Occipital lobe (tissue), 2 donors: ENCODE data around the gene TMBIM1. TPM values are rescaled to one million over a fixed set of nuclear protein-coding genes. Genes with fewer than 3 reads are reported as not detected.

Experiments used
- DNase-seq: peaks from one replicate; lab custom pipeline; 2025; lab: John Stamatoyannopoulos, UW
- total RNA-seq: library from RNA; depleted of rRNA; stranded (reverse); fragments of >200 nt; gene quantifications from one replicate; pipeline ENCODE4 v1.2.3, GENCODE V29; 2014

The TMBIM1 gene
- total RNA-seq: 16.2 TPM

- DNase-seq: peak; percentile 24
Measured at GRCh38 chr2:218292048-218293014, at the start of gene TMBIM1. TMBIM1 (minus strand) TSS chr2:218292503; CDS start chr2:218282141, 10,362 bp downstream.

GRCh38 chr2:218341381-218341780, 49.1 kb upstream of the TMBIM1 start:
- DNase-seq: no peak

GRCh38 chr2:218340656-218341055, 48.4 kb upstream of the TMBIM1 start:
- DNase-seq: no peak

- no peak for DNase-seq
Measured at GRCh38 chr2:218334531-218334930, 42.2 kb upstream of the TMBIM1 start.

- DNase-seq: no peak
Measured at GRCh38 chr2:218332920-218333645, 40.8 kb upstream of the TMBIM1 start.

GRCh38 chr2:218332288-218332687, 40.0 kb upstream of the TMBIM1 start:
- DNase-seq: no peak

GRCh38 chr2:218331745-218332144, 39.4 kb upstream of the TMBIM1 start:
- DNase-seq: no peak

GRCh38 chr2:218329826-218330593, 37.7 kb upstream of the TMBIM1 start:
- no peak for DNase-seq

GRCh38 chr2:218329027-218329825, 36.9 kb upstream of the TMBIM1 start:
- DNase-seq: no peak

- no peak for DNase-seq
Measured at GRCh38 chr2:218328294-218328693, 36.0 kb upstream of the TMBIM1 start.

GRCh38 chr2:218327451-218328210, 35.3 kb upstream of the TMBIM1 start:
- no peak for DNase-seq

- DNase-seq: no peak
Measured at GRCh38 chr2:218326315-218326714, 34.0 kb upstream of the TMBIM1 start.

- DNase-seq: no peak
Measured at GRCh38 chr2:218325566-218326160, 33.4 kb upstream of the TMBIM1 start.

GRCh38 chr2:218323526-218324472, 31.5 kb upstream of the TMBIM1 start:
- DNase-seq: no peak

- DNase-seq: peak; percentile 52
Measured at GRCh38 chr2:218322768-218323525, 30.6 kb upstream of the TMBIM1 start.

GRCh38 chr2:218320704-218321336, 28.5 kb upstream of the TMBIM1 start:
- DNase-seq: no peak

- DNase-seq: no peak
Measured at GRCh38 chr2:218319813-218320365, 27.6 kb upstream of the TMBIM1 start.
